K562 (cell line): ENCODE data around the gene CTAGE1. TPM values are rescaled to one million over a fixed set of nuclear protein-coding genes. Genes with fewer than 3 reads are reported as not detected.

Source experiments
- FOXJ2 ChIP-seq: fragments of 200-800 bp; sonication (Bioruptor generic); IDR thresholded peaks from 2 replicates; pipeline ENCODE4 v1.6.1; 2016; ENCODE audit warnings: missing genetic modification characterization, missing compliant biosample characterization
- GABPA ChIP-seq: fragments of 200-800 bp; sonication (Bioruptor generic); conservative IDR thresholded peaks from 2 replicates; pipeline ENCODE4 v1.6.1; 2016; ENCODE audit warnings: low read depth, missing genetic modification characterization, missing compliant biosample characterization
- HIVEP1 ChIP-seq: fragments of 250-450 bp; sonication (Bioruptor Pico); IDR thresholded peaks from 2 replicates; pipeline ENCODE4 v1.4.0; 2020; ENCODE audit warnings: mild to moderate bottlenecking
- IRF9 ChIP-seq: fragments of 450-650 bp; IDR thresholded peaks from 2 replicates; pipeline ENCODE4 v1.6.1; 2016; ENCODE audit warnings: missing biosample characterization, missing genetic modification characterization
- NBN ChIP-seq: fragments of 450-650 bp; IDR thresholded peaks from 2 replicates; pipeline ENCODE4 v1.6.1; 2016; ENCODE audit warnings: low read depth, mild to moderate bottlenecking
- PBX2 ChIP-seq, 2 experiments: IDR thresholded peaks in 1 of 2; conservative IDR thresholded peaks in 1 of 2; 2 replicates each; pipeline ENCODE4 v1.6.1; 2016; ENCODE audit warnings: low read depth in 2 of 2, mild to moderate bottlenecking in 1 of 2, missing compliant biosample characterization in 1 of 2, missing genetic modification characterization in 1 of 2, moderate library complexity in 1 of 2
- PTRF ChIP-seq: fragments of 450-650 bp; IDR thresholded peaks from 2 replicates; pipeline ENCODE4 v1.6.1; 2016; ENCODE audit warnings: mild to moderate bottlenecking, missing genetic modification characterization, missing compliant biosample characterization
- RAD51 ChIP-seq: fragments of 450-650 bp; IDR thresholded peaks from 2 replicates; pipeline ENCODE4 v1.7.1; 2016; ENCODE audit warnings: low read depth, mild to moderate bottlenecking, borderline replicate concordance
- YY1 ChIP-seq, 3 experiments: IDR thresholded peaks; 2 replicates each; pipeline ENCODE4 v1.6.1; 2011; ENCODE audit warnings: low read length in 2 of 3, mild to moderate bottlenecking in 2 of 3, moderate library complexity in 2 of 3, borderline replicate concordance in 1 of 3, control low read depth in 1 of 3, low read depth in 1 of 3; ENCODE audit not compliant: insufficient read depth in 3 of 3, insufficient replicate concordance in 2 of 3, control insufficient read depth in 1 of 3, insufficient read length in 1 of 3; ENCODE audit errors: extremely low read depth in 1 of 3
- ZNF232 ChIP-seq: sonication (generic); formaldehyde crosslinking; IDR thresholded peaks from 2 replicates; pipeline ENCODE4 v1.8.0; 2022; ENCODE audit warnings: mild to moderate bottlenecking, missing genetic modification reagents
- ZNF445 ChIP-seq: fragments of 250-450 bp; sonication (Bioruptor Pico); IDR thresholded peaks from 2 replicates; pipeline ENCODE4 v1.4.0; 2020; ENCODE audit warnings: low read depth, mild to moderate bottlenecking, moderate library complexity
- ZNF644 ChIP-seq: fragments of 200-800 bp; sonication (Bioruptor generic); IDR thresholded peaks from 2 replicates; pipeline ENCODE4 v1.6.1; 2016; ENCODE audit warnings: low read depth, missing genetic modification characterization, missing compliant biosample characterization
- ZNF785 ChIP-seq: fragments of 250-450 bp; sonication (Bioruptor Pico); IDR thresholded peaks from 2 replicates; pipeline ENCODE4 v1.4.0; 2020; ENCODE audit warnings: mild to moderate bottlenecking
- polyA plus RNA-seq, 8 experiments: library from polyadenylated mRNA; depleted of rRNA in 4 of 8; stranded (reverse) in 5 of 8; unstranded in 3 of 8; fragments of >200 nt; fragmentation: Nextera tagmentation in 2 of 8; fragmentation: Illumina TruSeq in 1 of 8; extraction: Ambion mirVana in 2 of 8; extraction: Trizol in 1 of 8; gene quantifications; 2 replicates each; pipeline versions ENCODE4 v1.2.1 to v1.2.3, GENCODE V29; 2011 to 2014; ENCODE audit warnings: inconsistent platforms in 1 of 8, missing spikeins in 1 of 8
- total RNA-seq, 7 experiments: library from RNA; depleted of rRNA in 6 of 7; stranded (reverse); fragments of >200 nt in 6 of 7; fragmentation: Illumina TruSeq in 2 of 7; extraction: Trizol in 2 of 7; gene quantifications; 2 replicates each; pipeline versions ENCODE4 v1.2.1 to v1.2.3, GENCODE V29; 2011 to 2021; ENCODE audit warnings: low replicate concordance in 1 of 7
- TF ChIP-seq, protein P1 (sequence below): fragments of 250-450 bp; sonication (Bioruptor Pico); IDR thresholded peaks from 2 replicates; pipeline ENCODE4 v1.8.0; 2022; ENCODE audit warnings: inconsistent platforms, mild to moderate bottlenecking, moderate library complexity, borderline replicate concordance
- TF ChIP-seq, protein P2 (sequence below): sonication (generic); formaldehyde crosslinking; IDR thresholded peaks from 2 replicates; pipeline ENCODE4 v1.8.0; 2022; ENCODE audit warnings: mild to moderate bottlenecking, missing genetic modification reagents, borderline replicate concordance
- TF ChIP-seq, protein P3 (sequence below), 2 experiments: fragments of 450-650 bp in 1 of 2; sonication (generic) in 1 of 2; formaldehyde crosslinking; conservative IDR thresholded peaks; 2 replicates each; pipeline versions ENCODE4 v1.4.0 to v1.8.1; 2020 to 2022; ENCODE audit warnings: mild to moderate bottlenecking in 1 of 2, missing genetic modification reagents in 1 of 2

CTAGE1 gene
- total and polyA plus RNA-seq, 9 of the 15 experiments (the other 6 are each of a cell fraction or from before 2014, with no cell fraction given): not detected

DNA sequence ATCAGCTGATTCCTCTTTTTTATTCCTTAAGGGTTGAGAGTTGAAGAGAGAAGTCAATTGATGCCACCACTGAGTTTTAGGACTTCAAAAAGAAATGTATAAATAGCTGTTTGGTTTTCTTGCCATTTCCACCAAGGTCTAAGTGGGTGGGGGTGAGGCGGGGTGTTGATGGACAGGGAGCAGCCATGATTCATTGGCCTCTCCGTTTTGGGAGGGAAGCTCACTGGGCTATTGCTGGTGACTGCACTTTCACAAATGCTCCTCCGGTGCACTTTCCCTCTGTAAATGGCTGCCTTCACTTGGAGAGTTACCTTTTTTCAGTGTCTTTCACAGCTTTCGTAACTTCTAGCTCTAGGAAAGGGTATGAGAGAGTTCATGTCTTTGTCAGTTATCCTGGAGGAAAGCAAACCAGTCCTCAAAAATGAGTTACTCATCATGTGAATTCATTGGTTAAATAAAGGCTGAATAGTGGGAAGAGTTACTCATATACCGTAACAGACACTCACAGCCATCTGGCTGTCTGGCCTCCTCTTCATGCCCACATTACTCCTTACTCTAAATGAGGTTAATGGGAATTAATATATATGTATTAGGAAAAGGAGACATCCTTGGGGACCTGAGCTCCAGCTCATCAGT lies 17.4 kb upstream of the CTAGE1 start (continued):
- no peak for TF ChIP-seq ZNF644 (tag)
- TF ChIP-seq, protein P1, sequence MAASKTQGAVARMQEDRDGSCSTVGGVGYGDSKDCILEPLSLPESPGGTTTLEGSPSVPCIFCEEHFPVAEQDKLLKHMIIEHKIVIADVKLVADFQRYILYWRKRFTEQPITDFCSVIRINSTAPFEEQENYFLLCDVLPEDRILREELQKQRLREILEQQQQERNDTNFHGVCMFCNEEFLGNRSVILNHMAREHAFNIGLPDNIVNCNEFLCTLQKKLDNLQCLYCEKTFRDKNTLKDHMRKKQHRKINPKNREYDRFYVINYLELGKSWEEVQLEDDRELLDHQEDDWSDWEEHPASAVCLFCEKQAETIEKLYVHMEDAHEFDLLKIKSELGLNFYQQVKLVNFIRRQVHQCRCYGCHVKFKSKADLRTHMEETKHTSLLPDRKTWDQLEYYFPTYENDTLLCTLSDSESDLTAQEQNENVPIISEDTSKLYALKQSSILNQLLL (CRISPR knock-in tag): no peak
- no peak for TF ChIP-seq FOXJ2 (tag)
- TF ChIP-seq ZNF232 (CRISPR knock-in tag): no peak
- no peak for TF ChIP-seq GABPA (tag)
- TF ChIP-seq NBN: no peak
- TF ChIP-seq YY1 (IDR thresholded peaks at IDR 0.05; ENCODE audit: borderline replicate concordance in 1 of 3, control insufficient read depth in 1 of 3, extremely low read depth in 1 of 3, insufficient read depth in 3 of 3, insufficient read length in 1 of 3, insufficient replicate concordance in 2 of 3, low read depth in 1 of 3, low read length in 2 of 3): peak in 1 of 3 experiments; percentile 32
- no peak for TF ChIP-seq ZNF445 (CRISPR knock-in tag)
- no peak for TF ChIP-seq ZNF785 (CRISPR knock-in tag)
- no peak for TF ChIP-seq IRF9
- no peak for TF ChIP-seq PTRF (tag)
- TF ChIP-seq, protein P2, sequence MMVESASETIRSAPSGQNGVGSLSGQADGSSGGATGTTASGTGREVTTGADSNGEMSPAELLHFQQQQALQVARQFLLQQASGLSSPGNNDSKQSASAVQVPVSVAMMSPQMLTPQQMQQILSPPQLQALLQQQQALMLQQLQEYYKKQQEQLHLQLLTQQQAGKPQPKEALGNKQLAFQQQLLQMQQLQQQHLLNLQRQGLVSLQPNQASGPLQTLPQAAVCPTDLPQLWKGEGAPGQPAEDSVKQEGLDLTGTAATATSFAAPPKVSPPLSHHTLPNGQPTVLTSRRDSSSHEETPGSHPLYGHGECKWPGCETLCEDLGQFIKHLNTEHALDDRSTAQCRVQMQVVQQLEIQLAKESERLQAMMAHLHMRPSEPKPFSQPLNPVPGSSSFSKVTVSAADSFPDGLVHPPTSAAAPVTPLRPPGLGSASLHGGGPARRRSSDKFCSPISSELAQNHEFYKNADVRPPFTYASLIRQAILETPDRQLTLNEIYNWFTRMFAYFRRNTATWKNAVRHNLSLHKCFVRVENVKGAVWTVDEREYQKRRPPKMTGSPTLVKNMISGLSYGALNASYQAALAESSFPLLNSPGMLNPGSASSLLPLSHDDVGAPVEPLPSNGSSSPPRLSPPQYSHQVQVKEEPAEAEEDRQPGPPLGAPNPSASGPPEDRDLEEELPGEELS: no peak
- TF ChIP-seq HIVEP1 (CRISPR knock-in tag): no peak
- no peak for TF ChIP-seq PBX2 (CRISPR knock-in tag; IDR thresholded peaks at IDR 0.05; ENCODE audit: low read depth)
- TF ChIP-seq PBX2 (tag; conservative IDR thresholded peaks at IDR 0.05; ENCODE audit: low read depth): no peak
- TF ChIP-seq RAD51: no peak
- TF ChIP-seq, protein P3, sequence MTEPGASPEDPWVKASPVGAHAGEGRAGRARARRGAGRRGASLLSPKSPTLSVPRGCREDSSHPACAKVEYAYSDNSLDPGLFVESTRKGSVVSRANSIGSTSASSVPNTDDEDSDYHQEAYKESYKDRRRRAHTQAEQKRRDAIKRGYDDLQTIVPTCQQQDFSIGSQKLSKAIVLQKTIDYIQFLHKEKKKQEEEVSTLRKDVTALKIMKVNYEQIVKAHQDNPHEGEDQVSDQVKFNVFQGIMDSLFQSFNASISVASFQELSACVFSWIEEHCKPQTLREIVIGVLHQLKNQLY (CRISPR knock-in tag; conservative IDR thresholded peaks at IDR 0.05): no peak
